Karpas-422 (cell line): ENCODE data around the gene MGMT. TPM values are rescaled to one million over a fixed set of nuclear protein-coding genes. Genes with fewer than 3 reads are reported as not detected.

Experiments
- DNase-seq: peaks from one replicate; pipeline ENCODE4 v3.0.0-alpha.2; 2015
- H2AFZ ChIP-seq: fragments of 200-600 bp; sonication (generic); 2 replicates; pipeline ENCODE4 v1.6.1; 2014; ENCODE audit warnings: antibody characterized with exemption, low read length, mixed read lengths
- H3K27ac ChIP-seq: fragments of 200-600 bp; sonication (generic); 2 replicates; pipeline ENCODE4 v1.5.1; 2014; ENCODE audit warnings: mild to moderate bottlenecking, low read length, moderate library complexity
- H3K27me3 ChIP-seq: fragments of 200-600 bp; sonication (generic); 2 replicates; pipeline ENCODE4 v1.6.1; 2014; ENCODE audit warnings: low read length, mixed read lengths
- H3K36me3 ChIP-seq: fragments of 200-600 bp; sonication (generic); 2 replicates; pipeline ENCODE4 v1.6.1; 2014; ENCODE audit warnings: low read length, mixed read lengths; ENCODE audit not compliant: insufficient read depth
- H3K4me1 ChIP-seq: fragments of 200-600 bp; sonication (generic); 2 replicates; pipeline ENCODE4 v1.6.1; 2014; ENCODE audit warnings: mild to moderate bottlenecking, low read length, mixed read lengths
- H3K4me2 ChIP-seq: fragments of 200-600 bp; sonication (generic); 2 replicates; pipeline ENCODE4 v1.6.1; 2014; ENCODE audit warnings: low read length, low read depth, mild to moderate bottlenecking; ENCODE audit not compliant: poor library complexity, severe bottlenecking
- H3K4me3 ChIP-seq: fragments of 200-600 bp; sonication (generic); 2 replicates; pipeline ENCODE4 v1.5.1; 2014; ENCODE audit warnings: mild to moderate bottlenecking, antibody characterized with exemption, low read length, mixed read lengths
- H3K79me2 ChIP-seq: fragments of 200-600 bp; sonication (generic); 2 replicates; pipeline ENCODE4 v1.6.1; 2014; ENCODE audit warnings: mild to moderate bottlenecking, low read length, mixed read lengths
- H3K9ac ChIP-seq: fragments of 200-600 bp; sonication (generic); 2 replicates; pipeline ENCODE4 v1.6.0; 2014; ENCODE audit warnings: low read length
- H3K9me2 ChIP-seq: fragments of 200-600 bp; sonication (generic), shearing (Covaris generic); replicated peaks from 2 replicates; pipeline ENCODE4 v1.6.0; 2014; ENCODE audit warnings: mild to moderate bottlenecking, low read length, moderate library complexity; ENCODE audit not compliant: insufficient read depth
- H3K9me3 ChIP-seq: fragments of 300-700, 200-600 bp; sonication (generic); 2 replicates; pipeline ENCODE4 v1.6.1; 2014; ENCODE audit warnings: low read length, mixed read lengths
- H4K20me1 ChIP-seq: fragments of 200-600 bp; sonication (generic); 2 replicates; pipeline ENCODE4 v1.6.1; 2014; ENCODE audit warnings: mild to moderate bottlenecking, antibody characterized with exemption, low read length, low read depth; ENCODE audit not compliant: insufficient read depth
- total RNA-seq: library from RNA; depleted of rRNA; stranded (reverse); fragments of >200 nt; shearing (Covaris generic); gene quantifications from 2 replicates; pipeline ENCODE4 v1.2.3, GENCODE V29; 2014; ENCODE audit warnings: low replicate concordance

The MGMT gene
- total RNA-seq, 1 experiment from 2014 or later = 22.5 TPM

DNA sequence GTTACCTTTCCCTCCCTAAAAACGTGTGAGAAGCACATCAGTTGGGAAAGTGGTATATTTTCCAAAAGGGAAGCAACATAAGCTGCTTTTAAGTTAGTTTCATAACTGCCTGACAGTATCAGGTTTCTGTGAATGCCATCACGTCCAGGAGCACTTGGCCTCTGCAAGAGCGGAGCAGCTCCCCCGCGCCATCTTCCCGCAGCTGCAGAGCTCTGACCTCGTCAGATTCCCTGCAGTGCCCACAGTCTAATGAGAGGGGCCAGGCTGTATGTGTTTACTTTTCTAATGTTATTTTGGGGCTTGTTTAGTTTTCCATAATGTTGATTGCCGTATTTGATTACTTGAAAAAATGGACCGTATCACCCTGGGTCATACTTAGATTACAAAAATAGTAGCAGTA lies 74.2 kb downstream of the MGMT start:
- no peak overlapping the region for H3K27ac ChIP-seq
- no peak for DNase-seq
- H3K9me2 ChIP-seq = no peaks in the 10 kb centered on the region
- H3K79me2 ChIP-seq = no peaks in the 10 kb centered on the region
- H3K4me3 ChIP-seq = no peak overlapping the region
- no peaks in the 10 kb centered on the region for H4K20me1 ChIP-seq
- H3K4me2 ChIP-seq = no peak overlapping the region
- no peak overlapping the region for H2AFZ ChIP-seq
- no peaks in the 10 kb centered on the region for H3K4me1 ChIP-seq
- H3K27me3 ChIP-seq = no peaks in the 10 kb centered on the region
- no peaks in the 10 kb centered on the region for H3K36me3 ChIP-seq
- H3K9me3 ChIP-seq = peaks cover 3% of the 10 kb centered on the region; the same call in 1 of the 2 replicates
- H3K9ac ChIP-seq = no peak overlapping the region

GRCh38 chr10:129541748-129542487 lies 74.9 kb downstream of the MGMT start:
- H3K36me3 ChIP-seq = no peaks in the 10 kb centered on the region
- no peak for DNase-seq
- no peak overlapping the region for H2AFZ ChIP-seq
- H3K9me2 ChIP-seq = no peaks in the 10 kb centered on the region
- H4K20me1 ChIP-seq = no peaks in the 10 kb centered on the region; the same call in 1 of the 2 replicates
- no peaks in the 10 kb centered on the region for H3K27me3 ChIP-seq
- peaks cover 3% of the 10 kb centered on the region; the same call in 1 of the 2 replicates for H3K9me3 ChIP-seq
- no peak overlapping the region for H3K4me3 ChIP-seq
- no peak overlapping the region for H3K4me2 ChIP-seq
- no peak overlapping the region for H3K27ac ChIP-seq
- no peaks in the 10 kb centered on the region for H3K79me2 ChIP-seq
- H3K9ac ChIP-seq = no peak overlapping the region
- no peaks in the 10 kb centered on the region for H3K4me1 ChIP-seq

DNA sequence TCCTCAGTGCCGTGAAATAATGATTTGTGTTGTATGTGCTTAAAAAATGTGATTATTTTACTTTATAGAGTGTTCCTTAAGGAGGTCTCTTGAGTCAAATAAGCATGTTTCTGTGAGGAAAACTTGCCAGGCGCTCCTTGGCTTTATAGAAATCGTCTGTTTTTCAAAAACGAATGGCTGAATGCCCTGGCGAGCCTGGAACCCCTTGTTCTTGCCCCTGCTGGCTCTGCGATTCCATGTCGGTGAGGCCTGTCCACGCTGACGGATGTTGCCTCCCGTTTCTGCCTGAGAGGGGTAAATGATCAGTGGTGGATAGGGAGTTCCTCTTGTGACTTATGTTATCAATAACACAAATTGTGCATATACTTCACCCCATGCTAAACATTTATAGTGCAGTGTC lies 75.5 kb downstream of the MGMT start:
- H3K79me2 ChIP-seq = no peaks in the 10 kb centered on the region
- H3K9me3 ChIP-seq = peaks cover 3% of the 10 kb centered on the region; the same call in 1 of the 2 replicates
- no peak overlapping the region for H2AFZ ChIP-seq
- H3K36me3 ChIP-seq = no peaks in the 10 kb centered on the region
- H3K9me2 ChIP-seq = no peaks in the 10 kb centered on the region
- no peaks in the 10 kb centered on the region for H3K4me1 ChIP-seq
- H3K27ac ChIP-seq = no peak overlapping the region
- no peak for DNase-seq
- H3K4me2 ChIP-seq = no peak overlapping the region
- no peaks in the 10 kb centered on the region for H3K27me3 ChIP-seq
- H3K9ac ChIP-seq = no peak overlapping the region
- no peaks in the 10 kb centered on the region; the same call in 1 of the 2 replicates for H4K20me1 ChIP-seq
- H3K4me3 ChIP-seq = no peak overlapping the region

GRCh38 chr10:129544205-129545202 lies 77.5 kb downstream of the MGMT start:
- no peaks in the 10 kb centered on the region for H3K4me1 ChIP-seq
- DNase-seq = no peak
- no peaks in the 10 kb centered on the region for H3K9me2 ChIP-seq
- H2AFZ ChIP-seq = no peak overlapping the region
- H4K20me1 ChIP-seq = no peaks in the 10 kb centered on the region; the same call in 1 of the 2 replicates
- H3K79me2 ChIP-seq = no peaks in the 10 kb centered on the region
- no peak overlapping the region for H3K9ac ChIP-seq
- H3K4me3 ChIP-seq = no peak overlapping the region
- no peak overlapping the region for H3K4me2 ChIP-seq
- H3K9me3 ChIP-seq = 0 out of 2 replicates have a peak, but pooled peaks cover 3% of the 10 kb centered on the region
- H3K27ac ChIP-seq = no peak overlapping the region
- no peaks in the 10 kb centered on the region for H3K36me3 ChIP-seq
- no peaks in the 10 kb centered on the region for H3K27me3 ChIP-seq

- Histone ChIP-seq H3K79me2 (no peaks in the 10 kb centered on the region), H3K4me3 (no peak overlapping the region), H3K9ac (no peak overlapping the region), H3K9me3 (0 out of 2 replicates have a peak, but pooled peaks cover 3% of the 10 kb centered on the region), H3K4me1 (no peaks in the 10 kb centered on the region), H3K36me3 (no peaks in the 10 kb centered on the region), H2AFZ (no peak overlapping the region), H4K20me1 (no peaks in the 10 kb centered on the region; the same call in 1 of the 2 replicates), H3K27me3 (no peaks in the 10 kb centered on the region), H3K27ac (no peak overlapping the region), H3K9me2 (no peaks in the 10 kb centered on the region), H3K4me2 (no peak overlapping the region)
- no peak for DNase-seq
Measured at GRCh38 chr10:129545261-129545660, 78.2 kb downstream of the MGMT start.

GRCh38 chr10:129546106-129546505 lies 79.1 kb downstream of the MGMT start:
- no peak overlapping the region for H3K4me3 ChIP-seq
- H3K79me2 ChIP-seq = no peaks in the 10 kb centered on the region
- no peaks in the 10 kb centered on the region for H3K27me3 ChIP-seq
- no peaks in the 10 kb centered on the region for H3K9me2 ChIP-seq
- DNase-seq = no peak
- H4K20me1 ChIP-seq = no peaks in the 10 kb centered on the region; the same call in 1 of the 2 replicates
- H3K27ac ChIP-seq = no peak overlapping the region
- H3K4me1 ChIP-seq = no peaks in the 10 kb centered on the region
- H3K4me2 ChIP-seq = no peak overlapping the region
- no peaks in the 10 kb centered on the region for H3K36me3 ChIP-seq
- H3K9ac ChIP-seq = no peak overlapping the region
- no peak overlapping the region for H2AFZ ChIP-seq
- 0 out of 2 replicates have a peak, but pooled peaks cover 2% of the 10 kb centered on the region for H3K9me3 ChIP-seq

DNA sequence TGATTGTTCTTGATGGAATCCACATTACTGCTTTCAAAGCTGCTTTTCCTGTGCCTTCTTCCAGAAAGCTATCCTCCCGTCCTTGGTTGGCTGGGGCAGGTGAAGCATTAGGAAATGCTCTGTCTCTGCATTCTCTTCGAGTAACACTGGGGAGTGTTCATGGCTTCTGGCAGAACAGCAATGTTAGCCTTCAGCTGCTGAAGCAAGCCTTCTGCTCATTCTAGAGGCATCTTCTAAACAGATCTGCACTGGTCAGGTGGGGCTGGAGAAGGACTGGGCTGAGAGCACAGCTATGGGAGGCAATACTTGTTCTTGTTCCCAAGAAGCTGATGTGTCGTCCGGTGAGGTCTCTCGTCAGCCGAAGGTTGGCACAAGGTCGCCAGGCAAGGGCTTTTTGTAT lies 80.6 kb downstream of the MGMT start:
- Histone ChIP-seq H3K27ac (no peak overlapping the region), H2AFZ (no peak overlapping the region), H3K4me2 (no peak overlapping the region), H3K4me1 (no peaks in the 10 kb centered on the region), H3K36me3 (no peaks in the 10 kb centered on the region), H3K9ac (no peak overlapping the region), H3K4me3 (no peak overlapping the region), H3K79me2 (no peaks in the 10 kb centered on the region), H3K9me3 (no peaks in the 10 kb centered on the region), H3K27me3 (no peaks in the 10 kb centered on the region), H4K20me1 (no peaks in the 10 kb centered on the region; the same call in 1 of the 2 replicates), H3K9me2 (no peaks in the 10 kb centered on the region)
- no peak for DNase-seq

- Histone ChIP-seq H3K36me3 (no peaks in the 10 kb centered on the region), H2AFZ (no peak overlapping the region), H3K4me1 (no peaks in the 10 kb centered on the region), H3K4me2 (no peak overlapping the region), H3K27ac (no peak overlapping the region), H3K9ac (no peak overlapping the region), H3K27me3 (no peaks in the 10 kb centered on the region), H4K20me1 (no peaks in the 10 kb centered on the region; the same call in 1 of the 2 replicates), H3K4me3 (no peak overlapping the region), H3K9me3 (peaks cover 4% of the 10 kb centered on the region; the same call in 1 of the 2 replicates), H3K9me2 (no peaks in the 10 kb centered on the region), H3K79me2 (no peaks in the 10 kb centered on the region)
- DNase-seq = no peak
Measured at GRCh38 chr10:129548600-129548999, 81.6 kb downstream of the MGMT start.
